MV-4-11 (cell line): ENCODE data around the gene JAZF1.
A peak's percentile ranks its signal among the peaks of the same experiment; 100 is the strongest.

Experiments used
- DNase-seq: peaks from one replicate; lab custom pipeline; 2025; lab: John Stamatoyannopoulos, UW

JAZF1 gene

DNA sequence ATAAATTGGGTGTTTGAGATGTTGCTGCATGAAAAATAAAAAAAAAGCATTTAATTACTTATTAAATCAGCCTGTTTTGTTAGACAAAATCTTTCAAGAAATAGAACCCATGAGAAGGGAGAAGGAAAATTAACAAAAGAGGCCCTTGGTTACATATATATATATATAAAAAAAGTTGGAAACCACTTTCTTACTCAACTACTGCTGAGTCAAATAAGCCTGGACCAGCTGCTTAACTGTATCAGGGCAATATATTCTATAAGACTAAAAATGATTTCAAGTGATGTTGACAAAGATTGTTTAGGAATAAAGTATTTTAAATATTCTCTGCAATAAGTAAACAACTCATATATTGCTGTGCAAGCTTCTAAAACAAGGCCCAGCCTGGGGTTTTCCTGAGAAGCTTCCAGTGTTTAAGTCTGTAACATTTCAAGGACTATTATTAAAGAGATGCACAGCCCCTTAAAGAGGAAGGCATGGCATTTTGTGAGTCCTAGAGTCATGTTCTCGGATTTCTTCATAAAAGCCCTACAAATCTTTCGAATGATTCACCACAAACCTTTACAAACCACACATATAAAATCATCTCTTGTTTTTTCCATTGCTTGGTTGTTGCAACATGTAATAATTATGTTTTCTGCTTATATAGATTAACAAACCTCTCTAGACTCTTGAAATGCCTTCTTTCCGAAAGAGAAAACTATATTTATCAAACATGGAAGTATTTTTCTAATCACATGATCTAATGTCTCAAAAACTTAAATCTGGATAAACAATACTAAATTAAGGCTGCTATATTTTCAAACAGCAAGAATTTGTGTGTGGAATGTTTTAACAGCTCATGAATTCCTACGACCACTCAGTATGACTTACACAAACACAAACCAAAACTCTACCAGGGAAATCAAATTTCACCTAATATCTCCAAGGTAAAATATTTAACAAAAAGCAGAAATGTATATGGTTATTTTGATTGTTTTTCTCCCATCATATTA lies 14.3 kb downstream of the JAZF1 start:
- DNase-seq, result peak; percentile 33

- DNase-seq, result peak; percentile 36
Observed at GRCh38 chr7:28165261-28165660, 15.3 kb downstream of the JAZF1 start.

DNA sequence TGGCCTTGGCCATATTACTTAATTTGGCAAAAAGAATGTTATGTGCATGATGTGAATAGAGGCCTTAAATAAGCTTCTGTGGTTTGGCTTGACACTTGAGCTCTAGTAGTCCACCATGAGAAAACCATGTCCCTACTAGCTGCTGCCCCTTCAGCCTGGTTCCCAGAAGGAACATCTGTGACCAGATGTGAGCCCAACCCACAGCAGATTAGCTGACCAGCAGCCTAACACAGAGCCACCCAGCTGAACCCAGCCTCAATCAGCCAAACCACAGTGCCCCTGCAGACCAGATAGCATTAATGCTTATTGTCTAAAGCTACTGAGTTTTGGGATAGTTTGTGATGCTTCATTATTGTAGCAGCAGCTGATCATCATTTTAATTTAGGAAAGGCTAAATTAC lies 16.6 kb downstream of the JAZF1 start:
- peak; percentile 5 for DNase-seq

- no peak for DNase-seq
Observed at GRCh38 chr7:28161331-28161730, 19.3 kb downstream of the JAZF1 start.

GRCh38 chr7:28160551-28160991 lies 20.0 kb downstream of the JAZF1 start:
- no peak for DNase-seq

DNA sequence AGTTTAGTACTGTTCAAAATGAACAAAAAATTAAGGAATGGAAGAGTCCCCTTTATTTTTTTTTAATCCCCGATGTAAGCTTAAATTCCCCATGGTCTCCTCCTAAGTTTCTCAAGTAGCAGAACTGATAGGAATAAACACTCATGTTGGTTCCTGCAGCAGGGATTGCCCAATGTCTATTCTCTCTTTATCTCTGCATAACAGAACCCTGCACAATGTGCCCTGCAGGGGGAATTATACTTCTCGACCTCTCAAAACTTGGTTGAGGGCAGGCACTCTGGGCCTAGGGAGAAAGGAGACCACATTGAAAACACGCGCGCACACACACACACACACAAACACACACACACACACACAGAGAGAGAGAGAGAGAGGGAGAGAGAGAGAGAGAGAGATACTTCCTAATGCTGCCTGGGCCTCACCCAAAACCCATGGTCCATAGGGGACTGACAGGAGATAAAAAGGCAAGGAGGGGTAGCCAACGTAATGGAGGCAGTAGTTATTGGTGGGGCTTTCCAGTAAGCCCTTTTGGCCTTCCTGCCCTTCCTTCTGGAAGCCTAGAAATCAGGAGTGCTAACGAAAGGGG lies 22.7 kb downstream of the JAZF1 start:
- DNase-seq, result peak; percentile 40

GRCh38 chr7:28157076-28157745 lies 23.4 kb downstream of the JAZF1 start:
- DNase-seq, result no peak

DNA sequence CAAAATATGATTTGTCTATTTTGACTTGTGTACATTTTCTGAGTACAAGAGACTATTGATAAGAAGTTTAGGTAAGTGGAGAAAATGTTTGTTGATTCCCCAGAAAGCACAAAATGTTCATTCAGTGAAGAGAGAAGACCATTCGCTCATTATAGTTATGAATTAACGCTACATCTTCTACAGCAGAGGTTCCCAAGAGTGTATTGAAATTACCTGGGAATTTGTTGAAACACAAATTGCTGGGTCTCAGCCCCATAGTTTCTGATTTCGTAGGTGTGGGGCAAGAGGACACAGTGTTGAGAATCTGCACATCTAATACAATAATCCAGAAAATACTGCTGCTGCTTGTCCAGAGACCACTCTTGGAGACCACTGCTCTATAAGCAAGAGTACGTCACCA lies 24.2 kb downstream of the JAZF1 start:
- no peak for DNase-seq

DNA sequence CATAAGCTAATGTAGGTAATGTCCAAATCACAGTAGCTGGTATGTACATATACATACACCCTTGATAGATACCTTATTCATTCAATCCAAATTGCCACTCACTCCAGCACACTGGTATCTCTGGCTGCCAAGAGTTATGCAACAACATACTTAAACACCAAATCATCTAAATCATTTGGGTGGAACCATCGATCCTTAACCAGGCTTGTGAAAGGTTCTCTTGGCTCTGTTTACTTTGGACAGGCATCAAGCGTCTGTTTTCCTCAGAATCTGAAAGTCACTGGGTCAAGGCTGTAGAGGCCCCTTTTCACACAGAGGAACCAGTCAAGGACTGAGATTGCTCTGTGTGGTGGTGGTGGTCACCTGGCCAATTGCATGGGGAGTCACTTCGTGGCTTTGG lies 24.6 kb downstream of the JAZF1 start:
- no peak for DNase-seq

DNA sequence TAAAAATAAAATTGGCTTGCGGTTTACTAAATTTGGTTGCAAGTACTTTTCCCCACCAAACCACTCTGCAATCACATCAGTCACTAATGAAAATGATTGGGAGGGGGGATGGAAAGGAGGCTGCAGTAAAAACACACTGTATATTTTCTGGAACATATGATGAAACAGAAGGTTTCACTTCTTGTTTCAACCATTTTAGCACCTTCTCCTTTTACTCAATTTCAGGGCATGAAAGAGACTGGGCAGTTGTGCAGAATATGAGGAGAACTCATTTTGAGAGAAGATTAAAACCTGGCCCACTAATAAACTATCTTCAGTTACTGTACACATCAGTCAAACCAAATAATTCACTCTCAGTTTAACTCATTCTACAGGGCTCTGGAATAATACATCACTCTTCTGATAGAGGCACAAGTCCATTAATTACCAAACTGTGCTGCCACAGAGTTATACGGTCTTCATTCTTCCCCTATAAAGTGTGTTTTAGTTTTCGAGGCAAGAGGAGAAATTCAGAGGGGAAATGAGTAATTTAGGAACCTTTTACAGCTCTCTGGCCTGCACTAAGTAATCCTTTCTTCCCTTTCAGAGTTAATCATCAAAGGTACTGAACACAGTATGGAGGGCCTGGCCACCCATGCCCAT lies 25.5 kb downstream of the JAZF1 start:
- peak; percentile 96 for DNase-seq

- no peak for DNase-seq
Observed at GRCh38 chr7:28152594-28152993, 28.0 kb downstream of the JAZF1 start.

- no peak for DNase-seq
Observed at GRCh38 chr7:28151965-28152364, 28.6 kb downstream of the JAZF1 start.

DNA sequence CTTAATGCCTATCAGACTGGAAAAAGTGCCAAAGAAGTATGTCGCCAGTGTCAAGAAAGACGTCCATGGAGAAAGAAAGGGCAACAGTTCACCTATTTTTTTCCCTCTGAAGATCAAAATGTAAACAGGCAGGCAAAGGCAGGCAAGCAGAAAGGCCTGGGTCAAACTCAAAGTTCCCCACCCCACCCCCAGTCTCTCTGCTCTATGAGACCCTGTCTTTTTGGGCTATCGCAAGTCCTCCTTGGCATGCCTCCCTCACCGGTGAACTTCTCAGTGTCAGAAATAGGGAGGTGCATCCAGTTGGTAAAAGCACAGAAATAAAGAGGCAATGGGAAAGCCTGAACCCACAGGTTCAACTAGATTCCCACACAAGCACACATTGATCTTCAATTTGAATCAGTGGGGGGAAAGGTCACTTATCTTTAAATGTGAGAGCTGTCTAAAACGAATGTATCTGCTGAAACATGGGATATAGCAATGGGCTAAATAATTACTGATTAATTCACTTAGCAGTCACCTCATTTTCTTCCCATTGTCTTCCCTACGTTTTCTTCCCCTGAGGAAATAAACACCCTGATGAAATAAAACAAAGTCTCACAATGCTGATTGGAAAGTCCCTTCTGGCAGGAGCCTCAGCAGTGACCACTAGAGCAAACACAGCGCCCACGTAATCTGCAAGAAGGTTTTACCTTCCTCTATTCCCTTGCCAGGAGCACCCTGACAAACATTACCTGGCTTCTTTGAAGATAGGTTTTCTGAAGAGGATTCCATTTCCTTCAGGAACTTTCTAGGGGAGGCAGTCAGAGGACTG lies 31.1 kb downstream of the JAZF1 start:
- DNase-seq, result no peak

GRCh38 chr7:28145931-28146330 lies 34.7 kb downstream of the JAZF1 start:
- no peak for DNase-seq

GRCh38 chr7:28145090-28145626 lies 35.4 kb downstream of the JAZF1 start:
- no peak for DNase-seq

GRCh38 chr7:28144266-28144665 lies 36.3 kb downstream of the JAZF1 start:
- DNase-seq, result no peak

DNA sequence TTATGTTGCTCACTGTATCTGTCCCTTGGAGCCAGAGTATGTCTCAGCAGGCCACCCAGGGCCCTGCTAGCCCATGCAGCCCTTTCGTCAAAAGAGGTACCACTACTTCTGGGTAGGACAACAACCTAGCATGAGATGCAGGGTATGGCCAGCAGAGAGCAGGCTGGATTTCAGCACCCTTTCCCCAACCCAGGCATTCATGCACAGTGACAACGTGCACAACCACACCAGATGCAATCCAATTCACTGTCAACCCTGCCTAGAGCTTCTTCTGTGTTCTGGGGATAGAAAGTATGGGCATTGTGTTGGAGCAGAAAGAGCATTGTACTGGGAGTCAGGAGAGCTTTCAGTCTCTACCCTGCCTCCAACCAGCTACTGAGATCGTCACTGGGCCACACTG lies 37.9 kb downstream of the JAZF1 start:
- no peak for DNase-seq

DNA sequence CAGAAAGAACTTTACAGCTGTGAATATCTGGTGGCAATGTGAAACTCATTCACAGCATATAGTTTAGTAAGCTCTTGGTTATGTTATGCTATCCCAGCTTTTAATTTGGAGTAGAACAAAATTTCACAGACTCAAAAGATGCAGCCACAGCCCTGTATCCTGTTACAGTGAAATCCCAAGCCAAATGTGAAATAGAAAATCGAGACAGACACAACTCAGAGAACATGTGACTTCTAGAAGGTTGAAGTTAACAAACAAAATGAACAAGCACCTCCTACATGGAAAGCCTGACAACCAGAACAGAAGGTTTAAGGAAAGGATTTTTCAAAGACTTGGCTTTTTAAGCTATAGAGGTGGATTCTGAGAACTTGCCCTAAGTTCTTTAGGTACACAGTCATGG lies 39.6 kb downstream of the JAZF1 start:
- no peak for DNase-seq

- DNase-seq, result no peak
Observed at GRCh38 chr7:28138837-28139236, 41.8 kb downstream of the JAZF1 start.

DNA sequence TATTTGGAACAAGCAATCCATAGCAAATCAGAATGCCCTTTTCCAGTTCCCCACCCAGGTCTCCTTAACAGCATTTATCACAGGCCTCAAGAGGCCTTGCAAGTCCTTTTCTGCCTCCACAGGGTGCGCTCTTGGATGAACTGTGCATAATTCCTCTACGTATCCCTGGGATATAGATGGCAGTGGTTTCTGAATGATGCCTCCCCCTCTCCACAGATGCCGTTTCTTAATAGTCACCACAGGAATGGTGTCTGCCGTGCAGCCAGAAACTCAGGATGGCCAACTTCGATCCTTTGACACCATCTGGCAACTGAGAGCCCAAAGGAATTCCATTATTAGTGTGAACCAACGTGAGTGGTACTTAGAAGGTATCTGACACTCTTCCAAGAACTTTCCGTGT lies 43.1 kb downstream of the JAZF1 start:
- no peak for DNase-seq

DNA sequence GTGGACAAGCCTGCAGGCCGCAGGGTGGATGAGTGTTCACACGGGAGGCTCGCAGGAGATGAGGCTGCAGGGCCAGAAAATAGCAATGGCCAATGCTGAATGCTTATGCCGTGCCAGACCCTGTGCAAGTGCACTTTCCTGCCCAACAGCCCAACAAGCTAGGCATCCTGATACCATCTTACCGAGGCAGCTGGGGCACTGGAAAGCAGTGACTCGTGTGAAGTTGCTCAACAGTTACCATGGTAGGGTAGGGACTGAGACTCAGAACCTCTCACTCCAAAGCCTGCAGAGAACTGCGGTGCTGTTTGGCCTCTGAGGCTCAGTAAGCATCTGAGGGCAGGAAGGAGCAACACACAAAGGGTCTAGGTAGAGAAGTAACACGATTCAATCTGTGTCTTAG lies 43.7 kb downstream of the JAZF1 start:
- no peak for DNase-seq
